SK-N-SH (cell line): ENCODE data around the gene TIAL1. TPM values are rescaled to one million over a fixed set of nuclear protein-coding genes. Genes with fewer than 3 reads are reported as not detected.

Source experiments
- CTCF ChIA-PET: fragments of 300-600, 350-600 bp; formaldehyde crosslinking; extraction: SDS; loops from one replicate; lab custom pipeline; 2021; lab: Yijun Ruan, JAX
- POLR2A ChIA-PET: fragments of 350-600 bp; sonication (Branson Sonifier 250); formaldehyde crosslinking; extraction: SDS; loops from one replicate; lab custom pipeline; 2020; ENCODE audit warnings: antibody characterized with exemption, inconsistent platforms; lab: Yijun Ruan, JAX
- DNase-seq: peaks from one replicate; pipeline ENCODE4 v3.0.0; 2012
- H2AFZ ChIP-seq: fragments of 200-600 bp; sonication (generic); 2 replicates; pipeline ENCODE4 v1.8.1; 2016; ENCODE audit warnings: antibody characterized with exemption, mild to moderate bottlenecking, low read depth
- H3F3A ChIP-seq: fragments of 200-600 bp; sonication (generic); replicated peaks from 2 replicates; pipeline ENCODE3; 2016; ENCODE audit warnings: antibody characterized with exemption, mild to moderate bottlenecking; ENCODE audit not compliant: insufficient read depth
- H3K27ac ChIP-seq, 2 experiments: fragments of 200-500 bp in 1 of 2; fragments of 200-600 bp in 1 of 2; sonication (Bioruptor generic) in 1 of 2; sonication (generic), shearing (Covaris generic) in 1 of 2; 2 replicates each; pipeline versions ENCODE4 v1.5.1 to v1.6.1; 2014 to 2016; ENCODE audit warnings: low read depth in 2 of 2, inconsistent platforms in 1 of 2, low read length in 1 of 2, mild to moderate bottlenecking in 1 of 2, mixed read lengths in 1 of 2
- H3K27me3 ChIP-seq: fragments of 200-600 bp; sonication (generic), shearing (Covaris generic); 2 replicates; pipeline ENCODE4 v1.6.1; 2016; ENCODE audit warnings: mixed run types; ENCODE audit not compliant: insufficient read depth
- H3K36me3 ChIP-seq, 2 experiments: fragments of 200-500 bp in 1 of 2; fragments of 200-600 bp in 1 of 2; sonication (Bioruptor generic) in 1 of 2; sonication (generic) in 1 of 2; replicated peaks in 1 of 2; 2 replicates each; pipeline versions ENCODE3 to v1.5.1; 2014 to 2016; ENCODE audit warnings: low read length in 1 of 2, mild to moderate bottlenecking in 1 of 2; ENCODE audit not compliant: insufficient read depth in 2 of 2, control insufficient read depth in 1 of 2
- H3K4me1 ChIP-seq, 2 experiments: fragments of 200-500 bp in 1 of 2; fragments of 200-600 bp in 1 of 2; sonication (Bioruptor generic) in 1 of 2; sonication (generic), shearing (Covaris generic) in 1 of 2; 2 replicates each; pipeline versions ENCODE4 v1.5.1 to v1.6.1; 2014 to 2016; ENCODE audit warnings: low read depth in 1 of 2, low read length in 1 of 2, mixed run types in 1 of 2; ENCODE audit not compliant: insufficient read depth in 2 of 2, control insufficient read depth in 1 of 2
- H3K4me2 ChIP-seq: fragments of 200-600 bp; sonication (generic), shearing (Covaris generic); 2 replicates; pipeline ENCODE4 v1.6.1; 2017; ENCODE audit warnings: mixed run types
- H3K4me3 ChIP-seq, 2 experiments: fragments of 200-500 bp in 1 of 2; fragments of 200-600 bp in 1 of 2; sonication (Bioruptor generic) in 1 of 2; sonication (generic), shearing (Covaris generic) in 1 of 2; 2 replicates each; pipeline versions ENCODE4 v1.5.1 to v1.8.1; 2014 to 2016; ENCODE audit warnings: low read depth in 2 of 2, inconsistent platforms in 1 of 2, low read length in 1 of 2, mild to moderate bottlenecking in 1 of 2, mixed read lengths in 1 of 2, moderate library complexity in 1 of 2
- H3K79me2 ChIP-seq: fragments of 200-600 bp; sonication (generic); 2 replicates; pipeline ENCODE4 v1.8.1; 2017; ENCODE audit warnings: mild to moderate bottlenecking; ENCODE audit not compliant: insufficient read depth
- H3K9ac ChIP-seq: fragments of 200-600 bp; sonication (generic); 2 replicates; pipeline ENCODE4 v1.6.1; 2017; ENCODE audit warnings: mixed run types
- H3K9me2 ChIP-seq: fragments of 200-600 bp; sonication (generic); 2 replicates; pipeline ENCODE4 v1.6.1; 2017; ENCODE audit warnings: mixed run types
- H3K9me3 ChIP-seq: fragments of 200-600 bp; sonication (generic); 2 replicates; pipeline ENCODE4 v1.6.1; 2017; ENCODE audit warnings: mixed run types, mild to moderate bottlenecking, moderate library complexity
- H4K20me1 ChIP-seq: fragments of 200-600 bp; sonication (generic); 2 replicates; pipeline ENCODE4 v1.6.1; 2017; ENCODE audit warnings: mild to moderate bottlenecking, mixed run types; ENCODE audit not compliant: insufficient read depth
- EZH2phosphoT487 ChIP-seq: fragments of 200-600 bp; sonication (generic); IDR thresholded peaks from 2 replicates; pipeline ENCODE4 v1.6.1; 2017; ENCODE audit warnings: low read depth, mixed run types, mild to moderate bottlenecking, antibody characterized with exemption, moderate library complexity, borderline replicate concordance
- FOSL2 ChIP-seq: IDR thresholded peaks from 2 replicates; pipeline ENCODE4 v1.4.0; 2012; ENCODE audit warnings: low read depth, mild to moderate bottlenecking, moderate library complexity, borderline replicate concordance
- FOXJ3 ChIP-seq: sonication (generic); formaldehyde crosslinking; IDR thresholded peaks from 2 replicates; pipeline ENCODE4 v1.5.1; 2020; ENCODE audit warnings: mild to moderate bottlenecking, missing genetic modification reagents
- FOXM1 ChIP-seq: IDR thresholded peaks from 2 replicates; pipeline ENCODE4 v1.4.0; 2012; ENCODE audit warnings: low read depth, mild to moderate bottlenecking
- MEF2A ChIP-seq: IDR thresholded peaks from 2 replicates; pipeline ENCODE4 v1.4.0; 2012; ENCODE audit warnings: low read depth, borderline replicate concordance
- MXI1 ChIP-seq: IDR thresholded peaks from 2 replicates; pipeline ENCODE4 v1.6.1; 2012; ENCODE audit warnings: mild to moderate bottlenecking, low read depth, low read length, improper control_type of control experiment
- NFIC ChIP-seq: IDR thresholded peaks from 2 replicates; pipeline ENCODE4 v1.4.0; 2012; ENCODE audit warnings: borderline replicate concordance
- RAD21 ChIP-seq: IDR thresholded peaks from 2 replicates; pipeline ENCODE4 v1.6.1; 2012; ENCODE audit warnings: mild to moderate bottlenecking, low read length
- RFX5 ChIP-seq: IDR thresholded peaks from 2 replicates; pipeline ENCODE4 v1.6.1; 2012; ENCODE audit warnings: mild to moderate bottlenecking, improper control_type of control experiment, low read length
- SIN3A ChIP-seq: IDR thresholded peaks from 2 replicates; pipeline ENCODE4 v1.6.1; 2012; ENCODE audit warnings: low read depth, mild to moderate bottlenecking, low read length, moderate library complexity, borderline replicate concordance
- TEAD4 ChIP-seq: IDR thresholded peaks from 2 replicates; pipeline ENCODE4 v1.4.0; 2012; ENCODE audit warnings: mild to moderate bottlenecking, borderline replicate concordance; ENCODE audit not compliant: insufficient read depth
- YY1 ChIP-seq: IDR thresholded peaks from 2 replicates; pipeline ENCODE4 v1.4.0; 2012; ENCODE audit warnings: low read depth, mild to moderate bottlenecking
- WGBS: methylation state at CpG from one replicate; pipeline ENCODE4 v1.1.6; 2017; ENCODE audit warnings: low lambda C conversion rate; 5-methylcytosine and 5-hydroxymethylcytosine counted together
- polyA plus RNA-seq, 3 experiments: library from polyadenylated mRNA; depleted of rRNA; stranded (reverse); fragments of >200 nt; gene quantifications; 2 replicates each; pipeline ENCODE4 v1.2.3, GENCODE V29; 2012
- TF ChIP-seq, protein P1 (sequence below): IDR thresholded peaks from 2 replicates; pipeline ENCODE4 v1.4.0; 2012; ENCODE audit warnings: low read depth, borderline replicate concordance
- TF ChIP-seq, protein P2 (sequence below): fragments of 150-350 bp; IDR thresholded peaks from 2 replicates; pipeline ENCODE4 v1.6.1; 2016; ENCODE audit warnings: mild to moderate bottlenecking, low read depth, low read length
- TF ChIP-seq, protein P3 (sequence below): IDR thresholded peaks from 2 replicates; pipeline ENCODE4; 2012
- TF ChIP-seq, protein P4 (sequence below): IDR thresholded peaks from 2 replicates; pipeline ENCODE4 v1.4.0; 2012; ENCODE audit warnings: low read depth
- TF ChIP-seq, protein P5 (sequence below): IDR thresholded peaks from 2 replicates; pipeline ENCODE4 v1.4.0; 2012; ENCODE audit warnings: low read depth, borderline replicate concordance

TIAL1 gene
- polyA plus RNA-seq, 1 of the 3 experiments (the other 2 are of a cell fraction) = 58.0 TPM

DNA sequence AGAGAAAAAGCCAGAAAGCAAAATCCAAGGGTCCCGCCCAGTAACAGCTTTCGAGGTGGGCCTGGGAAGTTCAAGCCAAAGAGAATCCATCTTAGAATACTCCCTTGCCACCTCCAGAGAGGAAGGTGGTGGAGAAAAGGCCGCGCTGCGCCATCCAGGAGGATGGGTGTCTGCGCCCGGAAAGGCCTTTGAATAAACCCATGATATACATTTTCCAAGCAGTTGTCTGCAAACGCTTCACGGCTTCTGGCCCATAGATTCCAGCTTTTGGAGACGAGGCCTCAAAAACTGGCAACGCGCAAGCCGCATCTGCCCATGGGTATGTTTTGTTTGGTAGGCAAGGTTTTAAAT is 72.1 kb downstream of the TIAL1 start:
- TF ChIP-seq FOSL2 (no peak), SIN3A (no peak), RFX5 (no peak), YY1 (no peak), EZH2phosphoT487 (no peak), RAD21 (no peak), FOXJ3 (CRISPR knock-in tag) (no peak), MEF2A (no peak), FOXM1 (no peak), MXI1 (no peak), TEAD4 (no peak), NFIC (no peak)
- TF ChIP-seq, protein P1, sequence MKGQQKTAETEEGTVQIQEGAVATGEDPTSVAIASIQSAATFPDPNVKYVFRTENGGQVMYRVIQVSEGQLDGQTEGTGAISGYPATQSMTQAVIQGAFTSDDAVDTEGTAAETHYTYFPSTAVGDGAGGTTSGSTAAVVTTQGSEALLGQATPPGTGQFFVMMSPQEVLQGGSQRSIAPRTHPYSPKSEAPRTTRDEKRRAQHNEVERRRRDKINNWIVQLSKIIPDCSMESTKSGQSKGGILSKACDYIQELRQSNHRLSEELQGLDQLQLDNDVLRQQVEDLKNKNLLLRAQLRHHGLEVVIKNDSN = no peak
- TF ChIP-seq, protein P2, sequence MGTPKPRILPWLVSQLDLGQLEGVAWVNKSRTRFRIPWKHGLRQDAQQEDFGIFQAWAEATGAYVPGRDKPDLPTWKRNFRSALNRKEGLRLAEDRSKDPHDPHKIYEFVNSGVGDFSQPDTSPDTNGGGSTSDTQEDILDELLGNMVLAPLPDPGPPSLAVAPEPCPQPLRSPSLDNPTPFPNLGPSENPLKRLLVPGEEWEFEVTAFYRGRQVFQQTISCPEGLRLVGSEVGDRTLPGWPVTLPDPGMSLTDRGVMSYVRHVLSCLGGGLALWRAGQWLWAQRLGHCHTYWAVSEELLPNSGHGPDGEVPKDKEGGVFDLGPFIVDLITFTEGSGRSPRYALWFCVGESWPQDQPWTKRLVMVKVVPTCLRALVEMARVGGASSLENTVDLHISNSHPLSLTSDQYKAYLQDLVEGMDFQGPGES = no peak
- TF ChIP-seq, protein P3, sequence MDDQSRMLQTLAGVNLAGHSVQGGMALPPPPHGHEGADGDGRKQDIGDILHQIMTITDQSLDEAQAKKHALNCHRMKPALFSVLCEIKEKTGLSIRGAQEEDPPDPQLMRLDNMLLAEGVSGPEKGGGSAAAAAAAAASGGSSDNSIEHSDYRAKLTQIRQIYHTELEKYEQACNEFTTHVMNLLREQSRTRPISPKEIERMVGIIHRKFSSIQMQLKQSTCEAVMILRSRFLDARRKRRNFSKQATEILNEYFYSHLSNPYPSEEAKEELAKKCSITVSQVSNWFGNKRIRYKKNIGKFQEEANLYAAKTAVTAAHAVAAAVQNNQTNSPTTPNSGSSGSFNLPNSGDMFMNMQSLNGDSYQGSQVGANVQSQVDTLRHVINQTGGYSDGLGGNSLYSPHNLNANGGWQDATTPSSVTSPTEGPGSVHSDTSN = no peak
- TF ChIP-seq, protein P4, sequence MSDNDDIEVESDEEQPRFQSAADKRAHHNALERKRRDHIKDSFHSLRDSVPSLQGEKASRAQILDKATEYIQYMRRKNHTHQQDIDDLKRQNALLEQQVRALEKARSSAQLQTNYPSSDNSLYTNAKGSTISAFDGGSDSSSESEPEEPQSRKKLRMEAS = no peak
- TF ChIP-seq, protein P5, sequence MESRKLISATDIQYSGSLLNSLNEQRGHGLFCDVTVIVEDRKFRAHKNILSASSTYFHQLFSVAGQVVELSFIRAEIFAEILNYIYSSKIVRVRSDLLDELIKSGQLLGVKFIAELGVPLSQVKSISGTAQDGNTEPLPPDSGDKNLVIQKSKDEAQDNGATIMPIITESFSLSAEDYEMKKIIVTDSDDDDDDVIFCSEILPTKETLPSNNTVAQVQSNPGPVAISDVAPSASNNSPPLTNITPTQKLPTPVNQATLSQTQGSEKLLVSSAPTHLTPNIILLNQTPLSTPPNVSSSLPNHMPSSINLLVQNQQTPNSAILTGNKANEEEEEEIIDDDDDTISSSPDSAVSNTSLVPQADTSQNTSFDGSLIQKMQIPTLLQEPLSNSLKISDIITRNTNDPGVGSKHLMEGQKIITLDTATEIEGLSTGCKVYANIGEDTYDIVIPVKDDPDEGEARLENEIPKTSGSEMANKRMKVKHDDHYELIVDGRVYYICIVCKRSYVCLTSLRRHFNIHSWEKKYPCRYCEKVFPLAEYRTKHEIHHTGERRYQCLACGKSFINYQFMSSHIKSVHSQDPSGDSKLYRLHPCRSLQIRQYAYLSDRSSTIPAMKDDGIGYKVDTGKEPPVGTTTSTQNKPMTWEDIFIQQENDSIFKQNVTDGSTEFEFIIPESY = no peak
- Histone ChIP-seq H3K27ac (no peak overlapping the region), H3K4me2 (no peak overlapping the region), H3F3A (peaks cover 25% of the 10 kb centered on the region), H3K4me1 (peaks cover 3 to 11% of the 10 kb centered on the region in 2 experiments; a peak in 2 of 4 replicates), H4K20me1 (no peaks in the 10 kb centered on the region), H3K9me2 (no peaks in the 10 kb centered on the region), H3K27me3 (no peaks in the 10 kb centered on the region), H3K9ac (no peak overlapping the region), H3K4me3 (no peak overlapping the region), H3K79me2 (peaks cover 18% of the 10 kb centered on the region), H3K9me3 (no peaks in the 10 kb centered on the region), H3K36me3 (peaks cover 2 to 8% of the 10 kb centered on the region in 2 experiments), H2AFZ (no peak overlapping the region)
- ChIA-PET CTCF (interaction anchor here (1.4 to 3.6 kb wide), 3 partner anchors 18 to 325 kb away, joined by 5 to 17 read pairs (median 6); partner anchors contain the start of gene RGS10), POLR2A (no interaction called here)
- DNase-seq = no peak
- 91% methylated on average over 13 of the region's 13 CpGs for WGBS
